Uterus (tissue), 2 donors: ENCODE data around the gene SH2D7.

Source experiments
- CTCF ChIP-seq, 4 experiments: fragments of 200-600 bp in 2 of 4; fragments of 450-650 bp in 2 of 4; sonication (generic) in 2 of 4; IDR thresholded peaks; one replicate each; pipeline ENCODE4 v1.5.1; 2016 to 2019; ENCODE audit warnings: antibody characterized with exemption in 4 of 4, mild to moderate bottlenecking in 2 of 4, moderate library complexity in 1 of 4
- POLR2A ChIP-seq, 2 donors: fragments of 450-650 bp; IDR thresholded peaks; one replicate each; pipeline ENCODE4 v1.6.1; 2016; ENCODE audit warnings: antibody characterized with exemption in 2 of 2, mild to moderate bottlenecking in 1 of 2, moderate library complexity in 1 of 2

GRCh38 chr15:78052001-78052401 is 40.4 kb upstream of the SH2D7 start:
- TF ChIP-seq CTCF (IDR thresholded peaks at IDR 0.05) (no peak), POLR2A (IDR thresholded peaks at IDR 0.05) (no peak)
